GM12878 (cell line): ENCODE data around the gene ADAMTS13. TPM values are rescaled to one million over a fixed set of nuclear protein-coding genes. Genes with fewer than 3 reads are reported as not detected.

Experiments used
- CUX1 ChIP-seq: IDR thresholded peaks from 2 replicates; pipeline ENCODE4 v1.6.1; 2012; ENCODE audit warnings: improper control_type of control experiment, low read depth, low read length; ENCODE audit not compliant: insufficient replicate concordance
- EZH2 ChIP-seq: IDR thresholded peaks from 2 replicates; pipeline ENCODE4 v1.6.1; 2012; ENCODE audit warnings: low read depth, mild to moderate bottlenecking, control low read depth, inconsistent platforms, low read length, borderline replicate concordance; ENCODE audit not compliant: control insufficient read depth
- FOS ChIP-seq: IDR thresholded peaks from 3 replicates; pipeline ENCODE4 v1.6.1; 2011; ENCODE audit warnings: borderline replicate concordance; ENCODE audit not compliant: insufficient read length; ENCODE audit errors: extremely low read depth
- HDAC2 ChIP-seq: fragments of 200-600 bp; sonication (generic); IDR thresholded peaks from 2 replicates; pipeline ENCODE4 v1.6.1; 2017
- PAX5 ChIP-seq: IDR thresholded peaks from 2 replicates; pipeline ENCODE4 v1.6.1; 2011; ENCODE audit warnings: low read depth, low read length, borderline replicate concordance
- RCOR1 ChIP-seq: conservative IDR thresholded peaks from 2 replicates; pipeline ENCODE4 v1.6.1; 2012; ENCODE audit warnings: low read depth, low read length, improper control_type of control experiment
- RUNX3 ChIP-seq: IDR thresholded peaks from 2 replicates; pipeline ENCODE4 v1.6.1; 2012; ENCODE audit warnings: low read length, inconsistent platforms
- SKIL ChIP-seq: fragments of 450-650 bp; IDR thresholded peaks from 2 replicates; pipeline ENCODE4 v1.6.1; 2017; ENCODE audit warnings: mild to moderate bottlenecking, low read depth, inconsistent platforms; ENCODE audit not compliant: poor library complexity, severe bottlenecking
- TARDBP ChIP-seq: IDR thresholded peaks from 2 replicates; pipeline ENCODE4 v1.6.1; 2016; ENCODE audit warnings: borderline replicate concordance
- TCF12 ChIP-seq: IDR thresholded peaks from 2 replicates; pipeline ENCODE4 v1.6.1; 2011; ENCODE audit warnings: low read depth, mild to moderate bottlenecking, low read length
- TCF3 ChIP-seq: IDR thresholded peaks from 2 replicates; pipeline ENCODE4 v1.6.1; 2012; ENCODE audit warnings: low read depth, mild to moderate bottlenecking, low read length, borderline replicate concordance; ENCODE audit not compliant: insufficient read depth
- TCF7 ChIP-seq: IDR thresholded peaks from 2 replicates; pipeline ENCODE4 v1.6.1; 2014; ENCODE audit warnings: antibody characterized with exemption, borderline replicate concordance
- USF2 ChIP-seq: IDR thresholded peaks from 2 replicates; pipeline ENCODE4 v1.6.1; 2011; ENCODE audit warnings: low read depth, low read length, improper control_type of control experiment, borderline replicate concordance
- ZBTB4 ChIP-seq: fragments of 450-650 bp; formaldehyde crosslinking; IDR thresholded peaks from 2 replicates; pipeline ENCODE4 v1.4.0; 2022; ENCODE audit warnings: mild to moderate bottlenecking, moderate library complexity
- ZNF274 ChIP-seq: IDR thresholded peaks from one replicate; pipeline ENCODE4 v1.8.0; 2011; ENCODE audit not compliant: insufficient read length, insufficient read depth
- polyA plus RNA-seq, 11 experiments: library from polyadenylated mRNA; depleted of rRNA in 4 of 11; unstranded in 6 of 11; stranded (reverse) in 5 of 11; fragments of >200 nt; fragmentation: Nextera tagmentation in 4 of 11; fragmentation: Illumina TruSeq in 1 of 11; extraction: Ambion mirVana in 4 of 11; extraction: Trizol in 1 of 11; gene quantifications; 1 replicate in 1 of 11; 2 replicates in 10 of 11; pipeline versions ENCODE4 v1.2.1 to v1.2.3, GENCODE V29; 2011 to 2016; ENCODE audit warnings: inconsistent platforms in 2 of 11, missing spikeins in 2 of 11, low read depth in 1 of 11
- total RNA-seq, 4 experiments: library from RNA; depleted of rRNA in 3 of 4; stranded (reverse); fragments of >200 nt in 3 of 4; fragmentation: Illumina TruSeq in 1 of 4; extraction: Trizol in 1 of 4; gene quantifications; 2 replicates each; pipeline versions ENCODE4 v1.2.1 to v1.2.3, GENCODE V29; 2013 to 2021

Gene ADAMTS13
- total and polyA plus RNA-seq, 10 of the 15 experiments (the other 5 are each of a cell fraction or from before 2014, with no cell fraction given): 0.08 to 2.4 (median 0.28) TPM

- TF ChIP-seq USF2: no peak
- peak; percentile 37; the same call in 1 of the 2 replicates for TF ChIP-seq PAX5
- no peak for TF ChIP-seq TCF7
- TF ChIP-seq FOS: no peak
- no peak for TF ChIP-seq CUX1
- no peak for TF ChIP-seq ZBTB4
- peak; percentile 46 for TF ChIP-seq SKIL
- TF ChIP-seq TARDBP: no peak
- TF ChIP-seq RUNX3: peak; percentile 82
- peak; percentile 49; the same call in 1 of the 2 replicates for TF ChIP-seq TCF12
- TF ChIP-seq EZH2: no peak
- TF ChIP-seq ZNF274: no peak
- no peak for TF ChIP-seq RCOR1
- TF ChIP-seq TCF3: no peak
- no peak for TF ChIP-seq HDAC2
These were observed at the start of gene ADAMTS13 (continued) for GRCh38 chr9:133421615-133422542.
